K562 treated with DMSO at 1 percent for 48 hours (cell line): Measurements from ENCODE around the gene OR1J2. TPM values are rescaled to one million over a fixed set of nuclear protein-coding genes. Genes with fewer than 3 reads are reported as not detected.

Experiments used
- total RNA-seq: library from RNA; unstranded; fragments of 300-600 nt; gene quantifications from 2 replicates; pipeline ENCODE4 v1.2.3, GENCODE V29; 2022; ENCODE audit warnings: low replicate concordance; ENCODE audit errors: extremely low read depth

Gene OR1J2, protein sequence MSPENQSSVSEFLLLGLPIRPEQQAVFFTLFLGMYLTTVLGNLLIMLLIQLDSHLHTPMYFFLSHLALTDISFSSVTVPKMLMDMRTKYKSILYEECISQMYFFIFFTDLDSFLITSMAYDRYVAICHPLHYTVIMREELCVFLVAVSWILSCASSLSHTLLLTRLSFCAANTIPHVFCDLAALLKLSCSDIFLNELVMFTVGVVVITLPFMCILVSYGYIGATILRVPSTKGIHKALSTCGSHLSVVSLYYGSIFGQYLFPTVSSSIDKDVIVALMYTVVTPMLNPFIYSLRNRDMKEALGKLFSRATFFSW
- total RNA-seq = not detected in 2 replicates

GRCh38 chr9:122510502-122510901 lies at the start of gene OR1J2:
Gene OR1J2 (plus strand): TSS chr9:122510802. CDS start chr9:122510802, 0 bp downstream.

GRCh38 chr9:122477826-122478225 lies 32.8 kb upstream of the OR1J2 start, which contains the start of gene OR1J1:
Gene OR1J1 (minus strand): TSS chr9:122477926. CDS start chr9:122477926, 0 bp downstream.

DNA sequence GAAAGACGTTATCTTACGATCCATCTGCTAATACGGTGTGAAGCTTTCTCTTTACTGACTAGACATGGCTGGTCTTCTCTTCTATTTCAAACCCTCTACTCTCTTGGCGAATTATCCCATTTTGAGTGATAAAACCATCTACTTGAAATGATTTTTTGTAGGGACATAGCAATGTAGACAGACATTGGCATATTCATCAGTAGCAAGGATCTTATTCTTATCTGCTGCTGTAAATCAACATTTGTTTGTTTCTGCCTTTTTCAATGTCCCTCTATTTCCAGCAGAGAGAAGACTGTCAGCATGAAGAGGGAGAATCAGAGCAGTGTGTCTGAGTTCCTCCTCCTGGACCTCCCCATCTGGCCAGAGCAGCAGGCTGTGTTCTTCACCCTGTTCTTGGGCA lies 8.2 kb downstream of the OR1J2 start, which contains the start of gene OR1J4:
TSS of gene OR1J4 (plus strand) at position 301 of the 400 bp plus-strand sequence. CDS start at position 301, 0 bp downstream.

DNA sequence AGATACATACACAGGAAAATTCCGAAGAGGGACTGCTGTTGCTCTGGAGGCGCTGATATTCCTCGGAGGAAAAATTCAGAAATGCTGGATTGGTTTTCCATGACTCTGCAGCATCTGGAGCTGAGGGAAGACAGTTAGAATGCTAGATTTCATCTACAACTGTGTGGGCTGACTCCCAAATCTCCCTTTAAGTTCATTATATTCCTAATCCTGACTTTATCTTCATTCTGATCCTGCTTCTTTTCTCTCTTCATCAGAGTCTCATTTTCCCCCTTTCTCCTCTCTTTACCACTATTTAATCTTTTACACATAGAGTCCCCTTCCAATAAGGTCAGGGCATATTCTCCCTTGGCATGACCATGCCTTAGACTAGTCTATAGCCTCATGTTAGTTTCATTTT lies 16.6 kb downstream of the OR1J2 start, which contains the start of gene OR1N1:
TSS of gene OR1N1 (minus strand) at position 101 of the 400 bp plus-strand sequence. CDS start at position 101, 0 bp downstream.

DNA sequence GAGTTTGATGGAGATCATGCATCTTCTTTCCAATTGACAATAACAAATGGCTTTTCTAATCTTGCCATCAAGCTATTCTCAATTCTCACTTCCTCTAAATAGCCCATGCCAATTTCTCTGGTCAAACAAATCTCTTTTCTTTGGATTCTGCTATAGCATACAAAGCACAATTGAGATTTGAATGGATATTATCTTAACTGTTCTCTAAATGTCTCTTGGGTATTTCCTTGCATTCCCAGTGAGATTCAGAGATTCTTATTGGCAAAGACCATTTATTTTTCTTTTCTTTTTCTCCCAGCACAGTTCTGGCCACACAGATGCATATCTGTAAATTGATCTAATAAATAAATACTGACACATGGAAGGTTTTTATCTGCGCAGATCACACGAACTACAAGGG lies 42.2 kb downstream of the OR1J2 start, which contains the start of gene OR1N2:
TSS of gene OR1N2 (plus strand) at position 301 of the 400 bp plus-strand sequence. CDS start 100 bp downstream, outside the sequence.

Other genes starting within 250 kb of the OR1J2 start
- not detected in 2 replicates for gene RBM18, start 246.0 kb upstream of the OR1J2 start, total RNA-seq
- not detected in 2 replicates for gene MRRF, start 245.9 kb upstream of the OR1J2 start, total RNA-seq
- gene PTGS1, start 139.8 kb upstream of the OR1J2 start, total RNA-seq = not detected in 2 replicates
- not detected in 2 replicates for gene OR1J1, start 32.9 kb upstream of the OR1J2 start, total RNA-seq
- gene OR1J4, start 8.3 kb downstream of the OR1J2 start, total RNA-seq = not detected in 2 replicates
- gene OR1N1, start 16.5 kb downstream of the OR1J2 start, total RNA-seq = not detected in 2 replicates
- gene OR1N2, start 42.3 kb downstream of the OR1J2 start, total RNA-seq = not detected in 2 replicates
- gene OR1L8, start 72.6 kb downstream of the OR1J2 start, total RNA-seq = not detected in 2 replicates
- gene OR1Q1, start 103.9 kb downstream of the OR1J2 start, total RNA-seq = not detected in 2 replicates
- not detected in 2 replicates for gene OR1B1, start 146.8 kb downstream of the OR1J2 start, total RNA-seq
- not detected in 2 replicates for gene OR1L1, start 150.9 kb downstream of the OR1J2 start, total RNA-seq
- not detected in 2 replicates for gene OR1L3, start 164.3 kb downstream of the OR1J2 start, total RNA-seq
- gene OR1L4, start 213.2 kb downstream of the OR1J2 start, total RNA-seq = not detected in 2 replicates
- gene OR1L6, start 231.5 kb downstream of the OR1J2 start, total RNA-seq = not detected in 2 replicates